Measurements from ENCODE around the gene ARHGAP12.
A peak's percentile ranks its signal among the peaks of the same experiment; 100 is the strongest.

The ARHGAP12 gene

GRCh38 chr10:31876652-31877352 is 51.8 kb downstream of the ARHGAP12 start:
- no peak for TF ChIP-seq CTCF (conservative IDR thresholded peaks at IDR 0.05; ENCODE audit: control insufficient read depth, insufficient read depth, low read depth, low read length)
- DNase-seq (ENCODE audit: low read depth) = no peak
- H3K4me3 ChIP-seq (ENCODE audit: control insufficient read depth, low read depth, low read length) = no peak overlapping the region

GRCh38 chr10:31875608-31876007 is 53.0 kb downstream of the ARHGAP12 start:
- no peak overlapping the region for H3K4me3 ChIP-seq (ENCODE audit: control insufficient read depth, low read depth, low read length)
- no peak for DNase-seq (ENCODE audit: low read depth)
- TF ChIP-seq CTCF (conservative IDR thresholded peaks at IDR 0.05; ENCODE audit: control insufficient read depth, insufficient read depth, low read depth, low read length) = no peak

- DNase-seq (ENCODE audit: low read depth) = no peak
- H3K4me3 ChIP-seq (ENCODE audit: control insufficient read depth, low read depth, low read length) = no peak overlapping the region
- TF ChIP-seq CTCF (conservative IDR thresholded peaks at IDR 0.05; ENCODE audit: control insufficient read depth, insufficient read depth, low read depth, low read length) = no peak
Observed at GRCh38 chr10:31873724-31874123, 54.9 kb downstream of the ARHGAP12 start.

- no peak for TF ChIP-seq CTCF (conservative IDR thresholded peaks at IDR 0.05; ENCODE audit: control insufficient read depth, insufficient read depth, low read depth, low read length)
- no peak overlapping the region for H3K4me3 ChIP-seq (ENCODE audit: control insufficient read depth, low read depth, low read length)
- DNase-seq (ENCODE audit: low read depth) = no peak
Observed at GRCh38 chr10:31871266-31872065, 57.2 kb downstream of the ARHGAP12 start.

- H3K4me3 ChIP-seq (ENCODE audit: control insufficient read depth, low read depth, low read length) = no peak overlapping the region
- DNase-seq (ENCODE audit: low read depth) = peak; percentile 61
- TF ChIP-seq CTCF (conservative IDR thresholded peaks at IDR 0.05; ENCODE audit: control insufficient read depth, insufficient read depth, low read depth, low read length) = no peak
Observed at GRCh38 chr10:31867646-31868045, 61.0 kb downstream of the ARHGAP12 start.

GRCh38 chr10:31866118-31866670 is 62.4 kb downstream of the ARHGAP12 start:
- no peak for TF ChIP-seq CTCF (conservative IDR thresholded peaks at IDR 0.05; ENCODE audit: control insufficient read depth, insufficient read depth, low read depth, low read length)
- no peak overlapping the region for H3K4me3 ChIP-seq (ENCODE audit: control insufficient read depth, low read depth, low read length)
- no peak for DNase-seq (ENCODE audit: low read depth)

Measured in fibroblast of mammary gland (primary cell).